Fibroblast of skin of left quadriceps (primary cell): ENCODE data around the gene PHAF1.

ENCODE experiments used
- DNase-seq, 2 experiments: peaks; one replicate each; pipeline ENCODE4 v3.0.0-alpha.2; 2013; ENCODE audit warnings: low read depth in 2 of 2

Gene PHAF1

GRCh38 chr16:67109407-67110135 lies at the start of gene PHAF1:
PHAF1 (plus strand) TSS chr16:67109941; CDS start chr16:67110176, 235 bp downstream.
- DNase-seq = peak; percentile 70 to 72

- no peak for DNase-seq
Measured at GRCh38 chr16:67063008-67063407, 46.7 kb upstream of the PHAF1 start.

- no peak for DNase-seq
Measured at GRCh38 chr16:67068212-67068753, 41.5 kb upstream of the PHAF1 start.

- DNase-seq = no peak
Measured at GRCh38 chr16:67071476-67072048, 38.2 kb upstream of the PHAF1 start.

- DNase-seq = no peak
Measured at GRCh38 chr16:67075331-67075730, 34.4 kb upstream of the PHAF1 start.

- no peak for DNase-seq
Measured at GRCh38 chr16:67077871-67078270, 31.9 kb upstream of the PHAF1 start.

GRCh38 chr16:67082100-67082499 lies 27.6 kb upstream of the PHAF1 start:
- no peak for DNase-seq

- DNase-seq = no peak
Measured at GRCh38 chr16:67082891-67083290, 26.9 kb upstream of the PHAF1 start.

- DNase-seq = peak in 1 of 2 experiments; percentile 13
Measured at GRCh38 chr16:67084345-67085028, 25.3 kb upstream of the PHAF1 start.

- no peak for DNase-seq
Measured at GRCh38 chr16:67086822-67087221, 22.9 kb upstream of the PHAF1 start.

GRCh38 chr16:67087291-67087690 lies 22.4 kb upstream of the PHAF1 start:
- no peak for DNase-seq

- DNase-seq = no peak
Measured at GRCh38 chr16:67087803-67088202, 21.9 kb upstream of the PHAF1 start.

GRCh38 chr16:67088551-67088950 lies 21.2 kb upstream of the PHAF1 start:
- DNase-seq = no peak

- DNase-seq = no peak
Measured at GRCh38 chr16:67089101-67089500, 20.6 kb upstream of the PHAF1 start.

- DNase-seq = peak; percentile 68 to 72
Measured at GRCh38 chr16:67091906-67092566, 17.7 kb upstream of the PHAF1 start.

- DNase-seq = no peak
Measured at GRCh38 chr16:67093098-67093726, 16.5 kb upstream of the PHAF1 start.

GRCh38 chr16:67098599-67098998 lies 11.1 kb upstream of the PHAF1 start:
- no peak for DNase-seq

- no peak for DNase-seq
Measured at GRCh38 chr16:67100569-67101310, 9.0 kb upstream of the PHAF1 start.

- DNase-seq = peak; percentile 85 to 87
Measured at GRCh38 chr16:67101311-67102082, 8.2 kb upstream of the PHAF1 start.

- no peak for DNase-seq
Measured at GRCh38 chr16:67104061-67104460, 5.7 kb upstream of the PHAF1 start.
